Activated naive CD8-positive, alpha-beta T cell treated with anti-CD3 and anti-CD28 coated beads, Interleukin-2, amount 10 ng/mL, durations not matched to agents 7 days and 5 days (primary cell): ENCODE measurements around the gene LGMN. TPM values are rescaled to one million over a fixed set of nuclear protein-coding genes. Genes with fewer than 3 reads are reported as not detected.

ENCODE experiments used
- ATAC-seq: fragments of 150-1000 bp; cut with Tn5 transposase; one replicate; pipeline ENCODE4 v1.10.0; 2021; ENCODE audit warnings: low read depth, moderate library complexity
- POLR2A ChIA-PET: fragments of 350-600 bp; sonication (Branson Sonifier 250); formaldehyde crosslinking; loops from one replicate; lab custom pipeline; 2021; ENCODE audit warnings: antibody characterized with exemption; lab: Charles Lee
- DNase-seq: peaks from one replicate; pipeline ENCODE4 v3.0.0; 2021
- H3K27ac Mint-ChIP-seq: one replicate; pipeline ENCODE4 v1.8.0; 2022; ENCODE audit warnings: mild to moderate bottlenecking, mixed read lengths
- H3K27me3 Mint-ChIP-seq: one replicate; pipeline ENCODE4 v1.8.0; 2022; ENCODE audit warnings: mild to moderate bottlenecking, moderate library complexity, mixed read lengths
- H3K36me3 Mint-ChIP-seq: one replicate; pipeline ENCODE4 v1.8.0; 2021; ENCODE audit warnings: mild to moderate bottlenecking, mixed read lengths
- H3K4me1 Mint-ChIP-seq: one replicate; pipeline ENCODE4 v1.8.0; 2021; ENCODE audit warnings: mixed read lengths
- H3K4me3 Mint-ChIP-seq: one replicate; pipeline ENCODE4 v1.8.0; 2022; ENCODE audit warnings: mild to moderate bottlenecking, moderate library complexity, mixed read lengths
- H3K9me3 Mint-ChIP-seq: one replicate; pipeline ENCODE4 v1.8.0; 2021; ENCODE audit warnings: mixed read lengths
- total RNA-seq, 2 experiments: library from RNA; stranded (reverse); gene quantifications; one replicate each; pipeline ENCODE4 v1.2.3, GENCODE V29; 2021

LGMN gene
- total RNA-seq, 2 experiments from 2014 or later: 13.4 to 16.7 TPM

DNA sequence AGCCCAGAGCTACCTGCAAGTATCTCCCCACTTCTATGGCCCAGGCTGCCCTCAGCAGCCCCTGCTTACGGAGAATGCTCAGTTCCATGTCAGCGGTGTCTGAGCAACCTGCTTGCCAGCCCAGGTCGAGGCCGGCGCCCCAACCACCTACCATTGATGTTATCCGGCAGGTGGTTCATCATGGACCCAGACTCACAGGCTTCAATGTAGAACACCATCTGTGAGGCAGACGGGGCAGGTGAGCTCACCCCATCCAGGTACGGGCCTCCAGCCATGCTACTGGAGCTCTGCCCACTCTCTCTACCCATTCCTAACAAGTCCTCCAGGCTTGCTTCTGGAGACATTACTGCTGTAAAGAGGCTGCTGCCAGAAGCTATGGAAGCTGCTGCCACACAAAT, 35.8 kb downstream of the LGMN start:
- no peaks in the 10 kb centered on the region for H3K36me3 Mint-ChIP-seq
- H3K9me3 Mint-ChIP-seq: no peaks in the 10 kb centered on the region
- H3K27me3 Mint-ChIP-seq: peaks cover 2% of the 10 kb centered on the region
- no peak for ATAC-seq
- no peak overlapping the region for H3K27ac Mint-ChIP-seq
- H3K4me3 Mint-ChIP-seq: no peak overlapping the region
- POLR2A ChIA-PET: no interaction called here
- DNase-seq: no peak
- no peaks in the 10 kb centered on the region for H3K4me1 Mint-ChIP-seq

DNA sequence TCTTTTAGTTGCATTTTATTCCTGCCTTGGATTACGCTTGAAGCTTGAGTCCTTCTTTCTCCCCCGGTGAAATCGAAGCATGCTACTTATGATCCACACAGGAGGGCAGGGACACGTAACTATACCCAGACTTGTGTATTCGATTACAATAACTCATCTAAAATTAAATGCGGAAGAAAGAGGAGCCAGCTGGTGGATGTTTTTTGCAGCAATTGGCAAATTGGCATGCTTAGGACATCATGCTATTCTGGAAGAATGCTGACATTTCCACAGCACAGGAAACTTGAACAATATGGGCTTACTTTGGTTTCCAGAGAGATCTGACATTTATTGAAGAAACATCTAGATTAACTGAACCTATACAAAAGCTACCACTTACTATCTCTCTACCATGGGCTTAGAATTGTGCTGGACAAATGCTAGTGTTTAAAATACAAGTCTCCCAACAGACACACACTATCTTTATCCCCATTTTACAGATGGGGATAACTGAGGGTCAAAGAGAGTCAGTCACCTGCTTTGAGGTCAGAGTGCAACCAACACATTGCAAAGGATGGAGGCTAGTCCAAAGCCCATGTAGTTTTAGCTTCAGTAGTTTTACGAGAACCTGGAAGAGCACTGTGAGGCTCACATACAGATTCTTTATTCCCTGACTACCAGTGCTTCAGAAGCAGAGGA, 36.3 kb downstream of the LGMN start:
- no peak overlapping the region for H3K27ac Mint-ChIP-seq
- POLR2A ChIA-PET: no interaction called here
- no peak for DNase-seq
- no peaks in the 10 kb centered on the region for H3K36me3 Mint-ChIP-seq
- H3K4me1 Mint-ChIP-seq: no peaks in the 10 kb centered on the region
- no peak overlapping the region for H3K4me3 Mint-ChIP-seq
- H3K27me3 Mint-ChIP-seq: no peaks in the 10 kb centered on the region
- H3K9me3 Mint-ChIP-seq: no peaks in the 10 kb centered on the region
- ATAC-seq: no peak

- no peak for ATAC-seq
- Mint-ChIP-seq H3K36me3 (no peaks in the 10 kb centered on the region), H3K27me3 (no peaks in the 10 kb centered on the region), H3K27ac (no peak overlapping the region), H3K9me3 (no peaks in the 10 kb centered on the region), H3K4me1 (no peaks in the 10 kb centered on the region), H3K4me3 (no peak overlapping the region)
- POLR2A ChIA-PET: interaction anchor here (0.5 to 1.0 kb wide), 2 partner anchors 74 to 395 kb away, joined by 3 to 6 read pairs; no protein-coding TSS in a partner anchor
- DNase-seq: no peak
These were observed 38.5 kb downstream of the LGMN start for GRCh38 chr14:92710001-92710341.

DNA sequence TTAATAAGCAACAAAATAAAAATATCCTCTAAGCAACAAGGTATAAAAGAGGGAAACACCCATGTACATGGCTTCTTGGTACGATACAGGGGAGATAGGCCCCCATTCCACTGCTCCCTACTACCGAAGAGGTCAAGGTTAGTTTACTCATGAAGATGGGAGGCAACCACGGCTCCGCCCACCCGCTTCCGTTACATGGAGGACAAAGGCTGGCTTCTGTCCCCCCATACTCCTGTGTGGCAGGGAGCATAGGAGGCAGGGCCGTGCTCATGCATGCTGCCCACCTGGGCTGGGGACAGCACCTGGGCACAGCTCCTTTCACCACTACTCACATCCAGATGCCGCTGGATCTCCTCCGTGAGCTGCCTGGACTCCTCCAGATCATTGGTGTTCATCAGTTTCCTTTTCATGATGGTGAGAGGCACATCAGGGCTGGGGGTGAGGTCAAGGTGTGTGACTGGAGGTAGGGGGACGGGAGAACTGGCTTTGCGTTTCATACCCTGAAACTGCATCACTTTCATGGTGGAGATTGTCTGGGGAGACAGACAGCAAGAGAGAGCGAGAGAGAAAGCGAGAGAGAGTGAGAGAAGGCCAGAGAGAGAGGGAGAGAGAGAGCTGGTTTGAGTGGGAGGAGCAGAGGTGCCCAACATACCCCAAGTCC, 39.0 kb downstream of the LGMN start:
- H3K4me1 Mint-ChIP-seq: no peaks in the 10 kb centered on the region
- no peak overlapping the region for H3K4me3 Mint-ChIP-seq
- no peak for DNase-seq
- H3K9me3 Mint-ChIP-seq: no peaks in the 10 kb centered on the region
- POLR2A ChIA-PET: interaction anchor here (0.5 to 1.0 kb wide), 2 partner anchors 75 to 396 kb away, joined by 3 to 6 read pairs; no protein-coding TSS in a partner anchor
- H3K27ac Mint-ChIP-seq: no peak overlapping the region
- no peak for ATAC-seq
- H3K27me3 Mint-ChIP-seq: peaks cover under 1% of the 10 kb centered on the region
- no peaks in the 10 kb centered on the region for H3K36me3 Mint-ChIP-seq

GRCh38 chr14:92706386-92706785, 42.0 kb downstream of the LGMN start:
- Mint-ChIP-seq H3K36me3 (no peaks in the 10 kb centered on the region), H3K9me3 (no peaks in the 10 kb centered on the region), H3K27ac (no peak overlapping the region), H3K27me3 (peaks cover 4% of the 10 kb centered on the region), H3K4me1 (no peaks in the 10 kb centered on the region), H3K4me3 (no peak overlapping the region)
- POLR2A ChIA-PET: no interaction called here
- no peak for DNase-seq
- ATAC-seq: no peak

- ATAC-seq (no peak), DNase-seq (no peak)
- Mint-ChIP-seq H3K36me3 (no peaks in the 10 kb centered on the region), H3K27me3 (peaks cover 4% of the 10 kb centered on the region), H3K4me3 (no peak overlapping the region), H3K4me1 (no peaks in the 10 kb centered on the region), H3K9me3 (no peaks in the 10 kb centered on the region), H3K27ac (no peak overlapping the region)
- POLR2A ChIA-PET: no interaction called here
These were observed 43.6 kb downstream of the LGMN start for GRCh38 chr14:92704821-92705220.

GRCh38 chr14:92704036-92704804, 44.2 kb downstream of the LGMN start:
- POLR2A ChIA-PET: no interaction called here
- Mint-ChIP-seq H3K27ac (no peak overlapping the region), H3K4me1 (no peaks in the 10 kb centered on the region), H3K4me3 (no peak overlapping the region), H3K36me3 (no peaks in the 10 kb centered on the region), H3K9me3 (no peaks in the 10 kb centered on the region), H3K27me3 (peaks cover 4% of the 10 kb centered on the region)
- ATAC-seq (no peak), DNase-seq (no peak)

DNA sequence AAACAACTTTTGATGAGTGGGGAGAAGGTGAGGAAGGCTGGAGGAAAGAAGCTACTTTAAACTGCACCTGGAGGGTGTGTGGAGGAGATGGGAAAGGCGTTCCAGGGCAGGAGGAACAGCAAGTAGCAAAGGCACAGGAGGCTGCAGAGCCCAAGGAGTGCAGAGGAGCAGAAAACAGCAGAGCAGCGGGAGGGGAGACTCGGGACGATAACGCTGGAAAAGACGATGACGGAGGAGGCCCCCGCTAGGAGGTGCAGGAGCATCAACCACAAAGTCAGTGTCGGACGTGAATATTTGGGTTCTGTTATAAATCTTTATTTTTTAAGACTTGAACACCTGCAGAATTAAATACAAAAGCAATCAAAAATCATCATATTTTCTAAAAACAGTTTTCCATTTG, 44.9 kb downstream of the LGMN start:
- H3K36me3 Mint-ChIP-seq: no peaks in the 10 kb centered on the region
- H3K9me3 Mint-ChIP-seq: no peaks in the 10 kb centered on the region
- POLR2A ChIA-PET: no interaction called here
- H3K4me3 Mint-ChIP-seq: no peak overlapping the region
- H3K4me1 Mint-ChIP-seq: no peaks in the 10 kb centered on the region
- H3K27me3 Mint-ChIP-seq: peaks cover 4% of the 10 kb centered on the region
- no peak overlapping the region for H3K27ac Mint-ChIP-seq
- DNase-seq: no peak
- ATAC-seq: no peak

GRCh38 chr14:92702441-92702918, 45.9 kb downstream of the LGMN start:
- no peak for ATAC-seq
- POLR2A ChIA-PET: interaction anchor here (1.0 kb wide), 1 partner anchor 9 kb away, joined by 3 read pairs; no protein-coding TSS in a partner anchor
- no peaks in the 10 kb centered on the region for H3K36me3 Mint-ChIP-seq
- peaks cover 7% of the 10 kb centered on the region for H3K27me3 Mint-ChIP-seq
- no peaks in the 10 kb centered on the region for H3K9me3 Mint-ChIP-seq
- no peak overlapping the region for H3K27ac Mint-ChIP-seq
- no peak overlapping the region for H3K4me3 Mint-ChIP-seq
- DNase-seq: no peak
- H3K4me1 Mint-ChIP-seq: no peaks in the 10 kb centered on the region

DNA sequence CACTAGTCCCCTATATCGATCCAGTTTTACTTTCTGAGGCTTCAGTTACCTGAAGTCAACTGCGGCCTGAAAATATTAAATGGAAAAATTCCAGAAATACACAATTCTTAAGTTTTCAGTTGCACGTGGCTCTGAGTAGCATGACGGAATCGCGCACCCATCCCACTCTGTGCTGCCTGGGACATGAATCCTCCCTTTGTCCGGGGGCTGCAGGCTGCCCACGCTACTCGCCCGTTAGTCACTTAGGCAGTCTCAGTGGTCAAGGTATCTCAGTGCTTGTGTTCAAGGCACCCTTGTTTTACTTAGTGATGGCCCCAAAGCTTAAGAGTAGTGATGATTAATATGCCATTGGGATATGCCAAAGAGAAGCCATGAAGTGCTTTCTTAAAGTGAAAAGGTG, 46.6 kb downstream of the LGMN start:
- H3K4me1 Mint-ChIP-seq: peaks cover 3% of the 10 kb centered on the region
- no peaks in the 10 kb centered on the region for H3K36me3 Mint-ChIP-seq
- H3K9me3 Mint-ChIP-seq: no peaks in the 10 kb centered on the region
- no peak for DNase-seq
- H3K27ac Mint-ChIP-seq: no peak overlapping the region
- ATAC-seq: no peak
- H3K4me3 Mint-ChIP-seq: no peak overlapping the region
- POLR2A ChIA-PET: no interaction called here
- H3K27me3 Mint-ChIP-seq: peaks cover 10% of the 10 kb centered on the region

- Mint-ChIP-seq H3K4me1 (peaks cover 4% of the 10 kb centered on the region), H3K27ac (no peak overlapping the region), H3K9me3 (no peaks in the 10 kb centered on the region), H3K4me3 (no peak overlapping the region), H3K27me3 (peaks cover 12% of the 10 kb centered on the region), H3K36me3 (no peaks in the 10 kb centered on the region)
- DNase-seq: no peak
- ATAC-seq: no peak
- POLR2A ChIA-PET: no interaction called here
These were observed 50.0 kb downstream of the LGMN start for GRCh38 chr14:92698393-92698792.

- no peaks in the 10 kb centered on the region for H3K9me3 Mint-ChIP-seq
- H3K4me3 Mint-ChIP-seq: no peak overlapping the region
- ATAC-seq: no peak
- DNase-seq: no peak
- peaks cover 12% of the 10 kb centered on the region for H3K27me3 Mint-ChIP-seq
- H3K4me1 Mint-ChIP-seq: peaks cover 13% of the 10 kb centered on the region
- no peak overlapping the region for H3K27ac Mint-ChIP-seq
- POLR2A ChIA-PET: no interaction called here
- no peaks in the 10 kb centered on the region for H3K36me3 Mint-ChIP-seq
These were observed 52.1 kb downstream of the LGMN start for GRCh38 chr14:92696366-92696765.

DNA sequence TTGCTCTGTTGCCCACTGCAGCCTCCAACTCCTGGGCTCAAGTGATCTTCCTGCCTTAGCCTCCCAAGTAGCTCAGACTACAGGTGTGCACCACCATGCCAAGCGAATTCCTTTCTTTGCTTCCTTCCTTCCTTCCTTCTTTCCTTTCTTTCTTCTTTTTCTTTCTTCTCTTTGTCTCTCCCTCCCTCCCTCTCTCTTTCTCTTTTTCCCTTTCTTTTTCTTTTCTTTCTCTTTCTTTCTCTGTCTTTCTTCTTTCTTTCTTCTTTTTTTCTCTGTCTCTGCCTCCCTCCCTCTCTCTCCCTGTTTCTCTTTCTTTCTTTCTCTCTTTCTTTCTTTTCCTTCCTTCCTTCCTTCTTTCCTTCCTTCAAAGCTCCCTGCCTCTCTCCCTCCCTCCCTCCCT, 52.9 kb downstream of the LGMN start:
- no peak overlapping the region for H3K27ac Mint-ChIP-seq
- no peak for ATAC-seq
- H3K27me3 Mint-ChIP-seq: peaks cover 12% of the 10 kb centered on the region
- H3K4me1 Mint-ChIP-seq: peaks cover 13% of the 10 kb centered on the region
- no peak for DNase-seq
- no peaks in the 10 kb centered on the region for H3K9me3 Mint-ChIP-seq
- H3K36me3 Mint-ChIP-seq: no peaks in the 10 kb centered on the region
- H3K4me3 Mint-ChIP-seq: no peak overlapping the region
- POLR2A ChIA-PET: no interaction called here
